Daoy (cell line): ENCODE data around the gene SDR42E1. TPM values are rescaled to one million over a fixed set of nuclear protein-coding genes. Genes with fewer than 3 reads are reported as not detected.

Source experiments
- DNase-seq: peaks from one replicate; pipeline ENCODE4 v3.0.0-alpha.2; 2015; ENCODE audit warnings: low read depth
- total RNA-seq: library from RNA; depleted of rRNA; stranded (reverse); fragments of >200 nt; shearing (Covaris generic); gene quantifications from 2 replicates; pipeline ENCODE4 v1.2.3, GENCODE V29; 2014; rRNA removed

Gene SDR42E1, protein sequence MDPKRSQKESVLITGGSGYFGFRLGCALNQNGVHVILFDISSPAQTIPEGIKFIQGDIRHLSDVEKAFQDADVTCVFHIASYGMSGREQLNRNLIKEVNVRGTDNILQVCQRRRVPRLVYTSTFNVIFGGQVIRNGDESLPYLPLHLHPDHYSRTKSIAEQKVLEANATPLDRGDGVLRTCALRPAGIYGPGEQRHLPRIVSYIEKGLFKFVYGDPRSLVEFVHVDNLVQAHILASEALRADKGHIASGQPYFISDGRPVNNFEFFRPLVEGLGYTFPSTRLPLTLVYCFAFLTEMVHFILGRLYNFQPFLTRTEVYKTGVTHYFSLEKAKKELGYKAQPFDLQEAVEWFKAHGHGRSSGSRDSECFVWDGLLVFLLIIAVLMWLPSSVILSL
- total RNA-seq = 1.5 and 1.6 TPM in 2 replicates

GRCh38 chr16:82011199-82011641, at the start of gene SDR42E1:
SDR42E1 (minus strand) TSS chr16:82011470; CDS start chr16:82000858, 10,612 bp downstream.
- peak; percentile 20 for DNase-seq

DNA sequence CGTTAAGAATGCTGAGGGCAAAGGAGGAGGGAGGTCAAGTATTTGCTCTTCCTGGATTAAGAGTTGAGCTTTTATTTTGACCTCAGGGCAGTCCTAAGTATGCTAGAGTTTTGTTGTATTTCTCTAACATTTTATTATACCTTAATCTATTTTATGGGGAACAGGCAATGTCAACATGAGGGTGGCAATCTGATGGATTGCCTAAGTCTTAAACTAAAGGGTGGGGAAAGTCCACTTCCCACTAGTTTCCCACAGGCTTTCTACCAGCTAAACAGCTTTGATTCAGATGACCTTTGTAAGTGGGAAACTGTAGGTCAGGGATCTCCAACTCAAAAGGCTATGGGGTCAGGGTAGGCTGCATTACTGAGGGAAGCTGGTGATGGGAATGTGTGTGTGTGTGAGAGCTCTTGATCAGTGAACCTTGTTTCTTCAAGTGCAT, 48.7 kb upstream of the SDR42E1 start:
- DNase-seq = no peak

- DNase-seq = no peak
Measured at GRCh38 chr16:82059161-82059982, 48.1 kb upstream of the SDR42E1 start.

DNA sequence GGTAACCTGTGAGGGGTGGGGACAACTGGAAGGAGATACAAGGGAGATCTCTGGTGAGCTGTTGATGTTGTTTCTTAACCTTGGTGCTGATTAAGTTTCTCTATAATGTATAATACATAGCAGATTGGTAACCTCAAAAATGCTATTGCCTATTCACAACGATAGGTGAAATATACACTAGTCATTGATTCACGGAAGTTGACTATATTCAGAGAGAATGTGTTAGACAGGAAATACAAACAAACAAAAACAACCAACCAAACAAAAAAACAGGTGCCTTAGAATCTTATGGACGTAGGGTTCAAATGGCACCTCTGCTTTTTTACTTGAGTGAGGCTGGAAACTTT, 45.3 kb upstream of the SDR42E1 start:
- no peak for DNase-seq

DNA sequence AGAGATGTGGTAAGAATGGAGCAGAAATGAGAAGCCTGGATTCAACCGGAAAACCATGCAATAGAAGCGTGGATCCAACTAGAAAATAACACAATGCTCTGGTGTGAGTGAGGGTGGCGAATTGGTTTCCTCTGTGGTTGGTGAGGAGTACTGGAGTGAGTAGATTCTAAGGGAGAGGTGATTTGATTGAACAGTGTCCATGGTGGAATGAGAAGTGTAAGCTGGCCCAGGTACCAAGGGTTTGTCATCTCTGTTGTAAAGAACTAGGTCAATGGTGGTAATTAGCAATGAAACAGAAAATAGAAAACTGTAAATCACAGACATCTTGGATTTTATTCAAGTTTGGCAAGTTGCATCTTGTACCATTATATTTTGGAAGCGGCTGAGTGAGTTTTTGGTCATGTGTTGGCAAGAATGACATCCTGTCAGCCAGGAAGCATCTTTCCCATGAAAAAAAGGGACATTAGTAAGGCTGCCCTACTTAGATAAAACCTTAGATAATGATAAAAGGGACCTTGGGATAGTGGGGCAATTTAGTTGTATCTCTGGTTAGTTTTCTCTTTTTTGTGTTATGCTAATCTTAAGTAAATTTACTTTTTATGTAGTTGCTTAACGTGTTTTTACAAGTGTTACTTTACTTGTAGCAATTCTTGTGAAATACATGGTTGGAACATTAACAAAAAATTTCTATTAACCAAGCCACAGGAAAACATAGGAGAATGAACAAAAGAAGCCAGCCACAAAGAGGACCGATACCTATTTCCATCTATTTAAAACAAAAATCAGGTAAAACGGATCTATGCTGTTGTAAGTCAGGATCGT, 44.7 kb upstream of the SDR42E1 start:
- no peak for DNase-seq

GRCh38 chr16:82055117-82055516, 43.8 kb upstream of the SDR42E1 start:
- DNase-seq = no peak

- DNase-seq = no peak
Measured at GRCh38 chr16:82051656-82052055, 40.4 kb upstream of the SDR42E1 start.

DNA sequence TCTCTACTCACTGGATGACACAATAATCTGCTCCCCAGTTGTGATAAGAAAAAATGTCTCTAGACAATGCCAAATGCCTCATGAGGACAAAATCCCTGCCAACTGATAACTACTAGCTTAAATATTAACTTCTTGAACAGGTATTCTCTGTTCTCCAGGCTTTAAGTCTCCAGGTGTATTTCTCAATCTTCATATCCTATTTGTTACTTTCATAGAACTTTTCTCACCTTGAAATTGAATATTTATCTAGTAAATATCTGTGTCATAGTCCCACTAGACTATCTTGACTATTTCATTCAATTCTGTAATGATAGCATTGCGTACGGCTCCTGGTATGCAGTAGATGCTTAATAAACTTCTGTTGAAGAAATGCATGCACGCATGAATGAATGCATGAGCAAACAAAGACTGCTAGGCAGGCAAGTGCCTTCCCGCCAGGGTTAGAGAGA, 39.7 kb upstream of the SDR42E1 start:
- DNase-seq = no peak

- DNase-seq = no peak
Measured at GRCh38 chr16:82050506-82050905, 39.2 kb upstream of the SDR42E1 start.

DNA sequence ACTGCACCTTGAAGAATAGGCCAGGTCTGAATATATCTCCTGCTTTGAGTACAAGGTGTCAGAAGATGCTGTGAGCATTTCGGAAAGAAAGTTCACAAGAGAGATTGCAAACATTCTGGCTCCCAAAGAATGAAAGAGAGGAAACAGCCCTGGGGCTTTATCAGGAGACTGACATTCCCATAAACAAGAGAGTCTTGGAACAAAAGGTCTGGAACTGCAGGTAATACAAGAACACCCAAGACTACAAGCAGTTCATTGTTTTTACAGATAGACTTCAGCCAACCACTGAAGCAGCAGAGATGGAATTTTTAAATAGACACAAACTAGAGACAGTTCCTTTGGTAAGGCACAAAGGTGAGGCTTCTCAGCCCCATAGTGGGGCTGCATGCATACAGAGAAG, 38.2 kb upstream of the SDR42E1 start:
- DNase-seq = no peak

DNA sequence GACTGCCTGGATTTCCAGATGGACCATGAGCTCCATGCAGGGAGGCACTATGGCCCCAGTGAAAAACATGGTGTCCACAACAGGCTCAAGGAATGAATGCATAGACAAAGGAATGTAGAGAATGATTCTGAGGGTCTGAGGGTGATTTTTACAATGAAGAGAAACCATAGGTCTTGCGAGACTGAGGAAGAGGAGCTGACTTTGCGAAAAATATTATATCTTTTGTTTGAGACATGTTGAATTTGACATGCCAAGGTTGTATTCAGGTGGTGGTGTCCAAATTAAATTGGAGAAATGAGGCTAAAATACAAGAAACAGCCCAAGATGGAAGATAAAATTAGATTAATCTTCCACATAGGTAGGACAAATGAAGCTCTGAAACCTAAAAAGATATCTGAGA, 36.5 kb upstream of the SDR42E1 start:
- no peak for DNase-seq

- no peak for DNase-seq
Measured at GRCh38 chr16:82047374-82047773, 36.1 kb upstream of the SDR42E1 start.

- DNase-seq = no peak
Measured at GRCh38 chr16:82046941-82047340, 35.7 kb upstream of the SDR42E1 start.

- no peak for DNase-seq
Measured at GRCh38 chr16:82046541-82046940, 35.3 kb upstream of the SDR42E1 start.

DNA sequence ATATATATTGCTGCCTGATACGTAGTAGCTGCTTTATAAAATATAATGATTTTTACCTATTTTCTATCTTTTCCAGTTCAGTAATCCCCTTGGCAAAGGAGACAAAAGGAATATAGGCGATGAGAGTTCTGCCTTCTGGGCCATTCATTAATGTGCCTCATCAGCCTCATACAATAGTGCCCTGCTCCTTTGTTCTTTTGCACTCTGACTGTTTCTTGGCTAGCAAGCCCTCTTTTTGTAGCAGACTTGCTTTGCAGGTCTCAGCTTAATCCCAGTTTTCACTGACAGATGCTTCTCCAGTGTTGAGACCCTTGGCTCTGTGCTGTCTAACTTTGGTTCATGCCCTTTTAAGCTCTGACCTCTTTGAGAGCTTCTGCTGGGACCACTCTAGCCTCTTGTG, 34.2 kb upstream of the SDR42E1 start:
- DNase-seq = no peak

GRCh38 chr16:82044585-82044911, 33.3 kb upstream of the SDR42E1 start:
- peak; percentile 23 for DNase-seq

- peak; percentile 69 for DNase-seq
Measured at GRCh38 chr16:82043680-82044584, 32.7 kb upstream of the SDR42E1 start.

DNA sequence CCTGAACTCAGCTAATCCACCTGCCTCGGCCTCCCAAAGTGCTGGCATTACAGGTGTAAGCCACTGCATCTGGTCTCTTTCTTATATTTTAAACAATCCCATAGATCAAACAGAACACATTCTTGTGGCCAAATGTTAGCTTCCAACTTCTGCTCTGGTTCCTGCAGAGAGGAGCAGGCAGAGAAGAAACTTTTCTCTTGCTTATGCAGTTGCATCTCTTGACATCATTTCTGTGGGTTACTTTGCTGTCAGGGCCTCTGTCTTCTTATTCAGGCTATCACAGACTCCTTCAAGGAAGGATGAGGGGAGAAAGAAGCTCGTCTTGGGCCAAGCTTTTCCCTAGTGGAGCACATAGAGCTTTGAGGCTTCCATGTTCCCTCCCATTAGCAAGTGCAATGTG, 31.6 kb upstream of the SDR42E1 start:
- DNase-seq = no peak

DNA sequence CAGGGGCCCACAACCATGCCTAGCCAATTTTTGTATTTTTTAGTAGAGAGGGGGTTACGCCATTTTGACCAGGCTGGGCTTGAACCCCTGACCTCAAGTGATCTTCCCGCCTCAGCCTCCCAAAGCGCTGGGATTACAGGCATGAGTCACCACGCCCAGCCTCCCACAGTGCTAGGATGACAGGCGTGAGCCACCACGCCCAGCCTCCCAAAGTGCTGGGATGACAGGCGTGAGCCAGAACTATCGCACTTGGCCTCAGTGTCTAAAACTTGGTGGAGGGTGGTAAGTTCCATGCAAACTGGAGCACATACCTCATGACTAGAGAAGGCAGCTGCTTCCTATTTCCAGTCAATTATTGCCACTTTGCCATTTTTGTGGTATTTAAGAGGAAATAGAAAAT, 30.9 kb upstream of the SDR42E1 start:
- DNase-seq = peak; percentile 24

- DNase-seq = no peak
Measured at GRCh38 chr16:82041542-82041941, 30.3 kb upstream of the SDR42E1 start.

GRCh38 chr16:82040296-82040695, 29.0 kb upstream of the SDR42E1 start:
- DNase-seq = no peak
